ENCODE measurements around the gene LRRC9. TPM values are rescaled to one million over a fixed set of nuclear protein-coding genes. Genes with fewer than 3 reads are reported as not detected.

Gene LRRC9
- total RNA-seq, 3 donors from 2014 or later (not counting 1 experiment from before 2014, with no cell fraction given): not detected

DNA sequence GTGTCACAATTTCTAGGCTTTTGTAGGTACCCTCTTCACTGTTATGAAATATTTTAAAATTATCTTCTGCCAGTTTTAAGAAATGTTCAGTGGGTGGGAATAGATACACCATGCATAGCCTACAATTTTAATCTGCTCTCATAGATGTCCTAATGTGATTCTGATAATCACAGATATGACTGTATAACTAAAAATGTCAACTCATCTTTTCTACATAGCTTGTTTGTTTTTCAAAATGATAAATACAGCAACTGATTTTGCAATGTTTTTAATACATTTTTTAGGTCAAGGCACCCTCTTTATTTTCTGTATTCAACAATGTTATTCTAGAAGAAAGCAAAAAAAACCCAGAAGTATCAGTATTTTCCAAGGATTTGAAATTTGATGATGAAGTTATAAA is 61.6 kb downstream of the LRRC9 start:
- Histone ChIP-seq H3K27ac (ENCODE audit: low read length) (no peak overlapping the region), H3K4me1 (ENCODE audit: control insufficient read depth, insufficient read depth, low read length) (no peaks in the 10 kb centered on the region), H3K4me3 (ENCODE audit: low read length) (no peak overlapping the region), H3K27me3 (ENCODE audit: control insufficient read depth, insufficient read depth, low read length) (no peaks in the 10 kb centered on the region), H3K9me3 (ENCODE audit: control insufficient read depth, insufficient read depth, low read length) (no peaks in the 10 kb centered on the region), H3K36me3 (ENCODE audit: control insufficient read depth, insufficient read depth, low read length) (no peaks in the 10 kb centered on the region)
- H3K4me3 Mint-ChIP-seq: no peak overlapping the region
- intact Hi-C loops (cut with micrococcal nuclease): no loop called here
- no peaks in the 10 kb centered on the region for H3K9me3 Mint-ChIP-seq
- DNase-seq (no peak), ATAC-seq (no peak)
- no peaks in the 10 kb centered on the region for H3K36me3 Mint-ChIP-seq
- no peaks in the 10 kb centered on the region for H3K4me1 Mint-ChIP-seq
- no peak overlapping the region for H3K27ac Mint-ChIP-seq
- TF ChIP-seq, protein P1, sequence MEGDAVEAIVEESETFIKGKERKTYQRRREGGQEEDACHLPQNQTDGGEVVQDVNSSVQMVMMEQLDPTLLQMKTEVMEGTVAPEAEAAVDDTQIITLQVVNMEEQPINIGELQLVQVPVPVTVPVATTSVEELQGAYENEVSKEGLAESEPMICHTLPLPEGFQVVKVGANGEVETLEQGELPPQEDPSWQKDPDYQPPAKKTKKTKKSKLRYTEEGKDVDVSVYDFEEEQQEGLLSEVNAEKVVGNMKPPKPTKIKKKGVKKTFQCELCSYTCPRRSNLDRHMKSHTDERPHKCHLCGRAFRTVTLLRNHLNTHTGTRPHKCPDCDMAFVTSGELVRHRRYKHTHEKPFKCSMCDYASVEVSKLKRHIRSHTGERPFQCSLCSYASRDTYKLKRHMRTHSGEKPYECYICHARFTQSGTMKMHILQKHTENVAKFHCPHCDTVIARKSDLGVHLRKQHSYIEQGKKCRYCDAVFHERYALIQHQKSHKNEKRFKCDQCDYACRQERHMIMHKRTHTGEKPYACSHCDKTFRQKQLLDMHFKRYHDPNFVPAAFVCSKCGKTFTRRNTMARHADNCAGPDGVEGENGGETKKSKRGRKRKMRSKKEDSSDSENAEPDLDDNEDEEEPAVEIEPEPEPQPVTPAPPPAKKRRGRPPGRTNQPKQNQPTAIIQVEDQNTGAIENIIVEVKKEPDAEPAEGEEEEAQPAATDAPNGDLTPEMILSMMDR (IDR thresholded peaks at IDR 0.05): no peak
- H3K27me3 Mint-ChIP-seq (ENCODE audit: low read depth in 2 of 2): peaks cover 5 to 7% of the 10 kb centered on the region in 2 donors

DNA sequence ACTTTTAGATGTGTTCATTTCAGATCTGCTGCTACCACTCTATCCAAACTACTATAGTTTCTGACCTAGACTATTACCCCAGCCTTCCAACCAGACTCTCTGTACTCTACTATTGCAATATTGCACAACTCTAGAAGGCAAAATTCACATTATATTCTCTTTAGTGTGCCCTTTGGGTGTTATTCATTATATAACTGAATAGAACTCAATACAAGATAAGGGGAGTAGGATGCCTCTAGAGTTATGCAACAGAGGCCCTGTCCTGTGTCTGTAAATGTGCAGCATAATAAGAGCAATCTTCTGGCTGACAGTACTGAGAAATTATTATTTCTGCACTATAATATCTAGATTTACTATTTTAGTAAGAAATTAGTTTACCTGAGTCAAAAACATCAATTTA is 63.1 kb downstream of the LRRC9 start:
- Histone ChIP-seq H3K4me1 (ENCODE audit: control insufficient read depth, insufficient read depth, low read length) (no peaks in the 10 kb centered on the region), H3K27me3 (ENCODE audit: control insufficient read depth, insufficient read depth, low read length) (no peaks in the 10 kb centered on the region), H3K9me3 (ENCODE audit: control insufficient read depth, insufficient read depth, low read length) (no peaks in the 10 kb centered on the region), H3K36me3 (ENCODE audit: control insufficient read depth, insufficient read depth, low read length) (no peaks in the 10 kb centered on the region), H3K27ac (ENCODE audit: low read length) (no peak overlapping the region), H3K4me3 (ENCODE audit: low read length) (no peak overlapping the region)
- Mint-ChIP-seq H3K36me3 (no peaks in the 10 kb centered on the region), H3K27me3 (ENCODE audit: low read depth in 2 of 2) (peaks cover 4 to 5% of the 10 kb centered on the region in 2 donors), H3K27ac (no peak overlapping the region), H3K9me3 (no peaks in the 10 kb centered on the region), H3K4me1 (no peaks in the 10 kb centered on the region), H3K4me3 (no peak overlapping the region)
- intact Hi-C loops (cut with micrococcal nuclease): no loop called here
- DNase-seq (no peak), ATAC-seq (no peak)
- TF ChIP-seq, protein P1 (IDR thresholded peaks at IDR 0.05): no peak

DNA sequence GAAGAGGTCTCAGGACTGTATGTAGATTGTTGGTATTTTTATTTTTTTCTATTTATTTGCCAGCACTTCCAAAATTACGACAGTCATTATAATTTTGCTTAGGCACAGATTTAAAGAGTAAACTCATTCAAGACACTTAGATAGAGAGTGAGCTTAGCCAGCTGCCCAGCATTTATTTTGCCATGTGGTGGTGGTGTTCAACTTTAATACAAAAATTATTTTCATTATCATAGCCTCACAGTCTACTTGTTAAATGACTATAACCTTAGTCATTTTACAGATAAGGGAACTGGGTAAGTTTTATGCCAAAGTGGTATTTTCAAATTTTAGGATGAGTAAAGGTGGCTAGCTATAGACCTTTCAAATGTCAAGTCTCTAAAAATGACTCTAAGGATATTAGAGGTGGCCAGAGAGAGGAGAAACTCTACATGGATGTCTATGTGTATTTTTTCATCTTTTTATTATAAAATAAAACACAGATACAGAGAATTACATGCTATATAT is 66.7 kb downstream of the LRRC9 start:
- Histone ChIP-seq H3K36me3 (ENCODE audit: control insufficient read depth, insufficient read depth, low read length) (no peaks in the 10 kb centered on the region), H3K4me1 (ENCODE audit: control insufficient read depth, insufficient read depth, low read length) (no peaks in the 10 kb centered on the region), H3K27ac (ENCODE audit: low read length) (no peak overlapping the region), H3K27me3 (ENCODE audit: control insufficient read depth, insufficient read depth, low read length) (no peaks in the 10 kb centered on the region), H3K4me3 (ENCODE audit: low read length) (no peak overlapping the region), H3K9me3 (ENCODE audit: control insufficient read depth, insufficient read depth, low read length) (no peaks in the 10 kb centered on the region)
- Mint-ChIP-seq H3K27ac (no peak overlapping the region), H3K36me3 (no peaks in the 10 kb centered on the region), H3K9me3 (no peaks in the 10 kb centered on the region), H3K4me1 (no peaks in the 10 kb centered on the region), H3K27me3 (ENCODE audit: low read depth in 2 of 2) (peaks cover 9 to 13% of the 10 kb centered on the region in 2 donors), H3K4me3 (no peak overlapping the region)
- no CpG with 5 or more reads among the region's 1 CpG for WGBS (ENCODE audit: insufficient coverage)
- TF ChIP-seq, protein P1 (IDR thresholded peaks at IDR 0.05): no peak
- ATAC-seq (no peak), DNase-seq (no peak)
- intact Hi-C loops (cut with micrococcal nuclease): no loop called here

DNA sequence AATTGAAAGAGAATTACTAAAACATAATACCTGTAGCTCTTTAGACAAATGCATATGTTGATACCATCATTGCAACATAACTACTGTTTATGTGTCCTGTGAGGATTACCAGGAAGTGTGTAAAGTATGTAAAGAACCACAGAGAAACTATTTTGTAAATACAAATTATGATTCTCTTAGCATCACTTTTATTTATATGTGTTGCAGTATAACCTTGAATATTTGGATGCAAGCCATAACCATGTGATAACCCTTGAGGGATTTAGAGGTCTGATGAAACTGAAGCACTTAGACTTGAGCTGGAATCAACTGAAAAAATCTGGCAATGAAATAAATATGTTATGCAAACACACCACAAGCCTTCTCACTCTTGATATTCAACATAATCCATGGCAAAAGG is 77.5 kb downstream of the LRRC9 start:
- Histone ChIP-seq H3K4me3 (ENCODE audit: low read length) (no peak overlapping the region), H3K4me1 (ENCODE audit: control insufficient read depth, insufficient read depth, low read length) (no peaks in the 10 kb centered on the region), H3K27ac (ENCODE audit: low read length) (no peak overlapping the region), H3K27me3 (ENCODE audit: control insufficient read depth, insufficient read depth, low read length) (no peaks in the 10 kb centered on the region), H3K36me3 (ENCODE audit: control insufficient read depth, insufficient read depth, low read length) (no peaks in the 10 kb centered on the region), H3K9me3 (ENCODE audit: control insufficient read depth, insufficient read depth, low read length) (no peaks in the 10 kb centered on the region)
- no peaks in the 10 kb centered on the region for H3K4me1 Mint-ChIP-seq
- TF ChIP-seq, protein P1 (IDR thresholded peaks at IDR 0.05): no peak
- H3K9me3 Mint-ChIP-seq: no peaks in the 10 kb centered on the region
- no peaks in the 10 kb centered on the region for H3K36me3 Mint-ChIP-seq
- ATAC-seq (no peak), DNase-seq (no peak)
- no peak overlapping the region for H3K4me3 Mint-ChIP-seq
- H3K27me3 Mint-ChIP-seq (ENCODE audit: low read depth in 2 of 2): peaks cover 8 to 17% of the 10 kb centered on the region in 2 donors
- intact Hi-C loops (cut with micrococcal nuclease): no loop called here
- no peak overlapping the region for H3K27ac Mint-ChIP-seq
